ENCODE results near the gene GPS1.

DNA sequence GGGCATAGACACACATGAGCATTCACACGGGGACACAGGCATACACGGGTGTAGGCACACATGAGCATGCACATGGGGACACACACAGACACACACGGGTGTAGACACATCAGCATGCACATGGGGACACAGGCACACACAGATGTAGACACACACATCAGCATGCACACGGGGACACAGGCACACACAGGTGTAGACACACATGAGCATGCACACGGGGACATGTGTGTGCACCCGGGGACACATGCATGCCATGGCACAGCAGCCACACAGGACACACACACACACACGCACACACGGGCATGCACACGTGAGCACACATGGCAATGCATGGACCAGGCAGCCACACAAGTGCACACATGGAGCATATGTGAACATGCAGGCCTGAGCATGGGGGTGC, 9.0 kb upstream of the GPS1 start:
- TF ChIP-seq EZH2 (IDR thresholded peaks at IDR 0.05; ENCODE audit: borderline replicate concordance, low read length) (no peak), CTCF (IDR thresholded peaks at IDR 0.05; ENCODE audit: low read length) (no peak)
